PC-3 (cell line): Measurements from ENCODE around the gene HFM1. TPM values are rescaled to one million over a fixed set of nuclear protein-coding genes. Genes with fewer than 3 reads are reported as not detected.
"Not testable (repeated sequence)": the region's sequence is repeated elsewhere in the genome, so short reads cannot be mapped to it uniquely, and the experiment has no call there.

Experiments used
- ATAC-seq: fragments of 200-7000 bp; cut with Tn5 transposase; 2 replicates; pipeline ENCODE4 v1.9.1; 2020; ENCODE audit warnings: mild to moderate bottlenecking, moderate library complexity
- BruUV-seq: library from RNA; stranded (reverse); fragments of 400-500 nt; replicated peaks from 2 replicates; lab custom pipeline; 2021; lab: Mats Ljungman, UMichigan
- CTCF ChIA-PET: fragments of 300-600 bp; sonication (Branson Sonifier 250); formaldehyde crosslinking; loops from one replicate; lab custom pipeline; 2022; ENCODE audit warnings: antibody characterized with exemption; lab: Charles Lee
- POLR2A ChIA-PET: fragments of 300-600 bp; sonication (Branson Sonifier 250); formaldehyde crosslinking; loops from one replicate; lab custom pipeline; 2022; ENCODE audit warnings: antibody characterized with exemption; ENCODE audit not compliant: unreplicated experiment; lab: Charles Lee
- DNase-seq: peaks from one replicate; pipeline ENCODE4 v3.0.0-alpha.2; 2015
- H2AFZ ChIP-seq: fragments of 300-600 bp; sonication (generic); 2 replicates; pipeline ENCODE4 v1.6.0; 2016; ENCODE audit warnings: antibody characterized with exemption, low read length
- H3F3A ChIP-seq: fragments of 300-600 bp; sonication (generic); one replicate; pipeline ENCODE4 v1.6.0; 2017; ENCODE audit warnings: antibody characterized with exemption, low read length, control low read depth, mild to moderate bottlenecking; ENCODE audit not compliant: unreplicated experiment
- H3K27ac ChIP-seq: fragments of 300-600 bp; sonication (generic); 2 replicates; pipeline ENCODE4 v1.5.1; 2016; ENCODE audit warnings: mild to moderate bottlenecking, low read length
- H3K27me3 ChIP-seq: fragments of 300-600 bp; sonication (generic); 2 replicates; pipeline ENCODE4 v1.6.1; 2016; ENCODE audit warnings: low read length, mixed read lengths
- H3K36me3 ChIP-seq: fragments of 300-600 bp; sonication (generic); 2 replicates; pipeline ENCODE4 v1.6.1; 2016; ENCODE audit warnings: low read depth, mixed run types, low read length, mixed read lengths
- H3K4me1 ChIP-seq: fragments of 300-600 bp; sonication (generic); 2 replicates; pipeline ENCODE4 v1.5.1; 2016; ENCODE audit warnings: low read length; ENCODE audit not compliant: insufficient read depth
- H3K4me2 ChIP-seq: fragments of 300-600 bp; sonication (generic); 2 replicates; pipeline ENCODE4 v1.6.0; 2016; ENCODE audit warnings: low read length
- H3K4me3 ChIP-seq: fragments of 300-600 bp; sonication (generic); 2 replicates; pipeline ENCODE4 v1.5.1; 2016; ENCODE audit warnings: mild to moderate bottlenecking, low read length, mixed read lengths
- H3K79me2 ChIP-seq: fragments of 300-600 bp; sonication (generic); 2 replicates; pipeline ENCODE4 v1.6.1; 2017; ENCODE audit warnings: low read length, mixed read lengths
- H3K9ac ChIP-seq: fragments of 300-600 bp; sonication (generic); 2 replicates; pipeline ENCODE4 v1.6.0; 2016; ENCODE audit warnings: mild to moderate bottlenecking, low read length
- H3K9me2 ChIP-seq: fragments of 300-600 bp; sonication (generic); replicated peaks from 2 replicates; pipeline ENCODE4 v1.6.1; 2016; ENCODE audit warnings: mixed run types, low read length, mixed read lengths
- H3K9me3 ChIP-seq: fragments of 300-600 bp; sonication (generic); 2 replicates; pipeline ENCODE4 v1.6.1; 2016; ENCODE audit warnings: low read length, mixed read lengths
- H4K20me1 ChIP-seq: fragments of 300-600 bp; sonication (generic); 2 replicates; pipeline ENCODE4 v1.6.1; 2016; ENCODE audit warnings: low read length, mixed read lengths
- EZH2 ChIP-seq: fragments of 300-600 bp; sonication (generic); IDR thresholded peaks from one replicate; pipeline ENCODE4 v1.6.1; 2017; ENCODE audit warnings: antibody characterized with exemption, mild to moderate bottlenecking, low read length; ENCODE audit not compliant: unreplicated experiment
- EZH2phosphoT487 ChIP-seq: fragments of 300-600 bp; sonication (generic); IDR thresholded peaks from 2 replicates; pipeline ENCODE4 v1.6.1; 2018; ENCODE audit warnings: mild to moderate bottlenecking, antibody characterized with exemption, low read length, borderline replicate concordance
- intact Hi-C: fragments of 100-400 bp; cut with micrococcal nuclease; formaldehyde crosslinking; loops from 2 replicates; pipeline ENCODE4 v1.9.0; 2023
- total RNA-seq: library from RNA; depleted of rRNA; stranded (reverse); fragments of >200 nt; gene quantifications from 2 replicates; pipeline ENCODE4 v1.2.3, GENCODE V29; 2014
- TF ChIP-seq, protein P1 (sequence below): fragments of 300-600 bp; sonication (generic); conservative IDR thresholded peaks from 2 replicates; pipeline ENCODE4 v1.5.1; 2017; ENCODE audit warnings: antibody characterized with exemption, low read depth, mild to moderate bottlenecking, low read length

Gene HFM1
- total RNA-seq, 1 experiment from 2014 or later, result not detected

DNA sequence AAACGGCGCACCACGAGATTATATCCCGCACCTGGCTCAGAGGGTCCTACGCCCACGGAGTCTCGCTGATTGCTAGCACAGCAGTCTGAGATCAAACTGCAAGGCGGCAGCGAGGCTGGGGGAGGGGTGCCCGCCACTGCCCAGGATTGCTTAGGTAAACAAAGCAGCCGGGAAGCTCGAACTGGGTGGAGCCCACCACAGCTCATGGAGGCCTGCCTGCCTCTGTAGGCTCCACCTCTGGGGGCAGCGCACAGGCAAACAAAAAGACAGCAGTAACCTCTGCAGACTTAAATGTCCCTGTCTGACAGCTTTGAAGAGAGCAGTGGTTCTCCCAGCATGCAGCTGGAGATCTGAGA lies 117.7 kb downstream of the HFM1 start:
- CTCF ChIA-PET, H3K9me2 ChIP-seq, H3K4me1 ChIP-seq, H3K9ac ChIP-seq, H3K79me2 ChIP-seq, H3F3A ChIP-seq, H2AFZ ChIP-seq, ATAC-seq, BruUV-seq, H3K4me2 ChIP-seq, POLR2A ChIA-PET, H3K4me3 ChIP-seq, H3K27ac ChIP-seq, H3K9me3 ChIP-seq, DNase-seq, H3K36me3 ChIP-seq, intact Hi-C loops, H3K27me3 ChIP-seq, H4K20me1 ChIP-seq: not testable (repeated sequence)

DNA sequence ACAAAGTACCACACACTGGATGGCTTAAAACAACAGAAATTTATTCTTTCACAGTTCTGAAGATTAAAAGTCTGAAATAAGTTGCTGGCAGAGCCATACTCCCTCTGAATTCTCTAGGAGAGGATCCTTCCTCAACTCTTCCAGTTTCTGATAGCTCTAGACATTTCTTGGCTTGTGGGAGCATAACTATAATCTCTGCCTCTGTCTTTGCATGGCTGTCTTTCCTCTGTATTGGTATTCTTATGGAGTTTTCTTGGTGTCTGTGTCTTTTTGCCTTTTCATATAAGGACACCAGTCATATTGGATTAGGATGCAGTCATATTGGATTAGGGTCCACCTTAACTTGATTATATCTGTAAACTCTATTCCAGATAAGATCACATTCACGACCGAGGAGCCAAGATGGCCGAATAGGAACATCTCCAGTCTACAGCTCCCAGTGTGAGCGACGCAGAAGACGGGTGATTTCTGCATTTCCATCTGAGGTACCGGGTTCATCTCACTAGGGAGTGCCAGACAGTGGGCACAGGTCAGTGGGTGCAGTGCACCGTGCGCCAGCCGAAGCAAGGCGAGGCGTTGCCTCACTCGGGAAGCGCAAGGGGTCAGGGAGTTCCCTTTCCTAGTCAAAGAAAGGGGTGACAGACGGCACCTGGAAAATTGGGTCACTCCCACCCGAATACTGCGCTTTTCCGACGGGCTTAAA lies 118.2 kb downstream of the HFM1 start:
- H3K79me2 ChIP-seq, H2AFZ ChIP-seq, ATAC-seq, POLR2A ChIA-PET, BruUV-seq, H3K9ac ChIP-seq, H3K4me1 ChIP-seq, H4K20me1 ChIP-seq, CTCF ChIA-PET, H3K27ac ChIP-seq, H3K9me2 ChIP-seq, DNase-seq, H3K27me3 ChIP-seq, intact Hi-C loops, H3F3A ChIP-seq, H3K36me3 ChIP-seq, H3K9me3 ChIP-seq, H3K4me2 ChIP-seq, H3K4me3 ChIP-seq: not testable (repeated sequence)

DNA sequence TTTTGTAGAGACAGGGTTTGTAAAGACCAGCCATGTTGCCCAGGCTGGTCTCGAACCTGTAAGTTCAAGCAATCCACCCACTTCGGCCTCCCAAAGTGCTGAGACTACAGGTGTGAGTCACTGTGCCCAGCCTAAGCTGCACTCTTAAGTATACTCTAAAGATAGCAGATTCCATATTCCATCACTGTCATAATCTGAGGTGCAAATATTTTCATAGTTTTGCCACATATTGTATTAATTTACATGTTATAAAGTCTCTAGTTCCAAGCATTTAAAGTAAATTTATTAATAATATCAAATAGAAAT lies 121.3 kb downstream of the HFM1 start:
- DNase-seq (no peak), ATAC-seq (no peak)
- ChIA-PET CTCF (no interaction called here), POLR2A (no interaction called here)
- H3K27me3 ChIP-seq, result peaks cover 14% of the 10 kb centered on the region
- no peak overlapping the region for H2AFZ ChIP-seq
- no peak overlapping the region for H3K9ac ChIP-seq
- H3K9me2 ChIP-seq, result no peaks in the 10 kb centered on the region
- no peak overlapping the region for H3K27ac ChIP-seq
- TF ChIP-seq EZH2phosphoT487, result no peak
- TF ChIP-seq, protein P1, sequence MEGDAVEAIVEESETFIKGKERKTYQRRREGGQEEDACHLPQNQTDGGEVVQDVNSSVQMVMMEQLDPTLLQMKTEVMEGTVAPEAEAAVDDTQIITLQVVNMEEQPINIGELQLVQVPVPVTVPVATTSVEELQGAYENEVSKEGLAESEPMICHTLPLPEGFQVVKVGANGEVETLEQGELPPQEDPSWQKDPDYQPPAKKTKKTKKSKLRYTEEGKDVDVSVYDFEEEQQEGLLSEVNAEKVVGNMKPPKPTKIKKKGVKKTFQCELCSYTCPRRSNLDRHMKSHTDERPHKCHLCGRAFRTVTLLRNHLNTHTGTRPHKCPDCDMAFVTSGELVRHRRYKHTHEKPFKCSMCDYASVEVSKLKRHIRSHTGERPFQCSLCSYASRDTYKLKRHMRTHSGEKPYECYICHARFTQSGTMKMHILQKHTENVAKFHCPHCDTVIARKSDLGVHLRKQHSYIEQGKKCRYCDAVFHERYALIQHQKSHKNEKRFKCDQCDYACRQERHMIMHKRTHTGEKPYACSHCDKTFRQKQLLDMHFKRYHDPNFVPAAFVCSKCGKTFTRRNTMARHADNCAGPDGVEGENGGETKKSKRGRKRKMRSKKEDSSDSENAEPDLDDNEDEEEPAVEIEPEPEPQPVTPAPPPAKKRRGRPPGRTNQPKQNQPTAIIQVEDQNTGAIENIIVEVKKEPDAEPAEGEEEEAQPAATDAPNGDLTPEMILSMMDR, result no peak
- no peak for TF ChIP-seq EZH2
- H3F3A ChIP-seq, result no peaks in the 10 kb centered on the region
- H3K4me2 ChIP-seq, result no peak overlapping the region
- H4K20me1 ChIP-seq, result no peaks in the 10 kb centered on the region
- H3K4me3 ChIP-seq, result no peak overlapping the region
- no TSS peak for BruUV-seq
- H3K4me1 ChIP-seq, result no peaks in the 10 kb centered on the region
- no peaks in the 10 kb centered on the region for H3K79me2 ChIP-seq
- intact Hi-C loops, result loop anchor here (2.0 kb wide), 1 partner anchor 217 kb away; the partner anchor contains the start of gene CDC7
- H3K36me3 ChIP-seq, result no peaks in the 10 kb centered on the region
- H3K9me3 ChIP-seq, result no peaks in the 10 kb centered on the region
